DOHH2 (cell line): Measurements from ENCODE around the gene RNF130.

Source experiments
- EZH2phosphoT487 ChIP-seq: fragments of 200-600 bp; sonication (generic); IDR thresholded peaks from 2 replicates; pipeline ENCODE4 v1.6.1; 2017; ENCODE audit warnings: borderline replicate concordance, mild to moderate bottlenecking, antibody characterized with exemption, low read length, moderate library complexity, mixed read lengths
- TF ChIP-seq, protein P1 (sequence below): fragments of 200-600 bp; sonication (generic); IDR thresholded peaks from one replicate; pipeline ENCODE4 v1.5.1; 2014; ENCODE audit warnings: antibody characterized with exemption, mild to moderate bottlenecking, low read depth, low read length; ENCODE audit not compliant: poor library complexity, severe bottlenecking

DNA sequence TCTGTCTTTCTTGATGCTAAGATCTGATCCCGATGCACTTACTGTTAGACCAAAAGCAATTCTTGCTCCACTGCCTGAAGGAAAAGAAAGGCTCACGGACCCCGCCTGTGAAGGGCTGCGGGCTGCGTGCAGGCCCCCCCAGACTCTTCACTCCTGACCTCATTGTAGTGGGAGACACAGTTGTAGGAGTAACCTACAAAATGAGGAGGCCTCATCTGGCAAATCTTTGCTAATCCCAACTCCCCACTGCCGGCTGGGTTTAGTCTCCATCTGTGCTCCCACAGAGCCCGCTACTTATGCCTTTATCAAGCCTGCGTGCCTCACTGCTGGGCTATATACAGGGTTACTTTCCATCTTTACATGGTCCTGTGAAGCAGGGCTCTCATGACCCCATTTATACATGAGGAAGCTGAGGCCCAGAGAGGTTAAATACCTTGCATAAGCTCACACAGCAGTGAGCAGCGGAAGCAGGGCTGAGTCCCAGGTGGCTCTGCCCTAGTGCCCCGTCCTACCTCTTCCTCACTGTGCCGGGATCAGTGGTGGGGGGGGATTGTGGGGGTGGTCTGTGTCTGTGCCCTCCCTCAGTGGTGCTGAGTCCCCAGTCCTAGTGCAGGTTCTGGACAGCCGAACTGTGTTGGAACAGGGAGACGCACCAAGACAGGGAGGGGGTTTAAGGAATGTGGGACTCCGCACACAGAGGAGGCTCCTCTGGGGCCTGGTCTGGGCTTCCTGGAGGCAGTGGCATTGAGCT lies 43.9 kb upstream of the RNF130 start:
- TF ChIP-seq, protein P1, sequence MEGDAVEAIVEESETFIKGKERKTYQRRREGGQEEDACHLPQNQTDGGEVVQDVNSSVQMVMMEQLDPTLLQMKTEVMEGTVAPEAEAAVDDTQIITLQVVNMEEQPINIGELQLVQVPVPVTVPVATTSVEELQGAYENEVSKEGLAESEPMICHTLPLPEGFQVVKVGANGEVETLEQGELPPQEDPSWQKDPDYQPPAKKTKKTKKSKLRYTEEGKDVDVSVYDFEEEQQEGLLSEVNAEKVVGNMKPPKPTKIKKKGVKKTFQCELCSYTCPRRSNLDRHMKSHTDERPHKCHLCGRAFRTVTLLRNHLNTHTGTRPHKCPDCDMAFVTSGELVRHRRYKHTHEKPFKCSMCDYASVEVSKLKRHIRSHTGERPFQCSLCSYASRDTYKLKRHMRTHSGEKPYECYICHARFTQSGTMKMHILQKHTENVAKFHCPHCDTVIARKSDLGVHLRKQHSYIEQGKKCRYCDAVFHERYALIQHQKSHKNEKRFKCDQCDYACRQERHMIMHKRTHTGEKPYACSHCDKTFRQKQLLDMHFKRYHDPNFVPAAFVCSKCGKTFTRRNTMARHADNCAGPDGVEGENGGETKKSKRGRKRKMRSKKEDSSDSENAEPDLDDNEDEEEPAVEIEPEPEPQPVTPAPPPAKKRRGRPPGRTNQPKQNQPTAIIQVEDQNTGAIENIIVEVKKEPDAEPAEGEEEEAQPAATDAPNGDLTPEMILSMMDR, result no peak
- TF ChIP-seq EZH2phosphoT487, result no peak
